K562 (cell line): Measurements from ENCODE around the gene ARHGAP12. TPM values are rescaled to one million over a fixed set of nuclear protein-coding genes. Genes with fewer than 3 reads are reported as not detected.

Experiments
- ATF6 ChIP-seq: sonication (generic); formaldehyde crosslinking; IDR thresholded peaks from 2 replicates; pipeline ENCODE4 v1.4.0; 2020; ENCODE audit warnings: mild to moderate bottlenecking, missing genetic modification reagents
- CREB5 ChIP-seq: fragments of 250-450 bp; sonication (Bioruptor Pico); IDR thresholded peaks from 2 replicates; pipeline ENCODE4 v1.5.0; 2020; ENCODE audit warnings: mild to moderate bottlenecking
- GATAD2B ChIP-seq: fragments of 450-650 bp; IDR thresholded peaks from 2 replicates; pipeline ENCODE4 v1.6.1; 2017; ENCODE audit warnings: mild to moderate bottlenecking, borderline replicate concordance
- HEY1 ChIP-seq: fragments of 250-450 bp; sonication (Bioruptor Pico); IDR thresholded peaks from 2 replicates; pipeline ENCODE4 v1.5.0; 2020; ENCODE audit warnings: mild to moderate bottlenecking, moderate library complexity, borderline replicate concordance
- HMGN3 ChIP-seq: IDR thresholded peaks from 2 replicates; pipeline ENCODE4 v1.6.1; 2011; ENCODE audit warnings: borderline replicate concordance, low read depth, mild to moderate bottlenecking, mixed read lengths, low read length; ENCODE audit not compliant: insufficient read length; ENCODE audit errors: extremely low read depth
- KAT8 ChIP-seq: fragments of 450-650 bp; IDR thresholded peaks from 2 replicates; pipeline ENCODE4 v1.6.1; 2016; ENCODE audit warnings: low read depth, mild to moderate bottlenecking
- MAFG ChIP-seq: fragments of 450-650 bp; conservative IDR thresholded peaks from 2 replicates; pipeline ENCODE4 v1.6.1; 2016; ENCODE audit warnings: missing genetic modification characterization, missing compliant biosample characterization
- MBD2 ChIP-seq: sonication (generic); IDR thresholded peaks from 2 replicates; pipeline ENCODE4 v1.6.1; 2016; ENCODE audit warnings: low read depth, borderline replicate concordance
- MECOM ChIP-seq: fragments of 250-450 bp; sonication (Bioruptor Pico); IDR thresholded peaks from 2 replicates; pipeline ENCODE4 v1.8.0; 2022; ENCODE audit warnings: inconsistent platforms
- RUNX1 ChIP-seq: sonication (generic); IDR thresholded peaks from 2 replicates; pipeline ENCODE4 v1.6.1; 2016; ENCODE audit warnings: antibody characterized with exemption, low read depth
- THRAP3 ChIP-seq: fragments of 450-650 bp; IDR thresholded peaks from 2 replicates; pipeline ENCODE4 v1.6.1; 2016; ENCODE audit warnings: mild to moderate bottlenecking, inconsistent platforms, borderline replicate concordance
- YBX1 ChIP-seq: fragments of 450-650 bp; IDR thresholded peaks from 2 replicates; pipeline ENCODE4 v1.7.1; 2016; ENCODE audit warnings: mild to moderate bottlenecking
- ZBTB9 ChIP-seq: fragments of 450-650 bp; formaldehyde crosslinking; IDR thresholded peaks from 2 replicates; pipeline ENCODE4 v1.4.0; 2020; ENCODE audit warnings: mild to moderate bottlenecking, moderate library complexity
- ZNF165 ChIP-seq: fragments of 250-450 bp; sonication (Bioruptor Pico); IDR thresholded peaks from 2 replicates; pipeline ENCODE4 v1.4.0; 2020; ENCODE audit warnings: borderline replicate concordance
- ZNF3 ChIP-seq: fragments of 250-450 bp; sonication (Bioruptor Pico); IDR thresholded peaks from 2 replicates; pipeline ENCODE4 v1.5.0; 2021; ENCODE audit warnings: mild to moderate bottlenecking, moderate library complexity
- ZNF449 ChIP-seq: fragments of 250-450 bp; sonication (Bioruptor Pico); IDR thresholded peaks from 2 replicates; pipeline ENCODE4 v1.8.0; 2022; ENCODE audit warnings: moderate library complexity, mild to moderate bottlenecking, inconsistent platforms
- ZNF518B ChIP-seq: fragments of 250-450 bp; sonication (Bioruptor Pico); IDR thresholded peaks from 2 replicates; pipeline ENCODE4 v1.5.0; 2021; ENCODE audit warnings: mild to moderate bottlenecking, moderate library complexity
- polyA plus RNA-seq, 8 experiments: library from polyadenylated mRNA; depleted of rRNA in 4 of 8; stranded (reverse) in 5 of 8; unstranded in 3 of 8; fragments of >200 nt; fragmentation: Nextera tagmentation in 2 of 8; fragmentation: Illumina TruSeq in 1 of 8; extraction: Ambion mirVana in 2 of 8; extraction: Trizol in 1 of 8; gene quantifications; 2 replicates each; pipeline versions ENCODE4 v1.2.1 to v1.2.3, GENCODE V29; 2011 to 2014; ENCODE audit warnings: inconsistent platforms in 1 of 8, missing spikeins in 1 of 8
- total RNA-seq, 7 experiments: library from RNA; depleted of rRNA in 6 of 7; stranded (reverse); fragments of >200 nt in 6 of 7; fragmentation: Illumina TruSeq in 2 of 7; extraction: Trizol in 2 of 7; gene quantifications; 2 replicates each; pipeline versions ENCODE4 v1.2.1 to v1.2.3, GENCODE V29; 2011 to 2021; ENCODE audit warnings: low replicate concordance in 1 of 7

The ARHGAP12 gene
- total and polyA plus RNA-seq, 9 of the 15 experiments (the other 6 are each of a cell fraction or from before 2014, with no cell fraction given), result 4.4 to 18.7 (median 10.1) TPM

- peak; percentile 93 for TF ChIP-seq HMGN3
- no peak; the same call in 1 of the 2 replicates for TF ChIP-seq ATF6 (CRISPR knock-in tag)
- peak; percentile 97 for TF ChIP-seq RUNX1
- TF ChIP-seq ZNF3 (CRISPR knock-in tag), result no peak
- TF ChIP-seq GATAD2B, result peak; percentile 96
- no peak for TF ChIP-seq ZNF449
- peak; percentile 86 for TF ChIP-seq MBD2
- peak; percentile 50; the same call in 1 of the 2 replicates for TF ChIP-seq MECOM (CRISPR knock-in tag)
- TF ChIP-seq THRAP3, result no peak
- peak; percentile 49; the same call in 1 of the 2 replicates for TF ChIP-seq MAFG (tag)
- no peak for TF ChIP-seq ZNF518B (CRISPR knock-in tag)
- no peak for TF ChIP-seq CREB5
- TF ChIP-seq ZBTB9 (CRISPR knock-in tag), result peak; percentile 43; the same call in 1 of the 2 replicates
- no peak for TF ChIP-seq KAT8
- no peak for TF ChIP-seq ZNF165
- TF ChIP-seq HEY1 (CRISPR knock-in tag), result no peak
- no peak for TF ChIP-seq YBX1
Measured at GRCh38 chr10:31972519-31973041, 43.9 kb upstream of the ARHGAP12 start (continued).
